Renal cortex interstitium (tissue), 15 donors: ENCODE data around the gene HGF. TPM values are rescaled to one million over a fixed set of nuclear protein-coding genes. Genes with fewer than 3 reads are reported as not detected.
A peak's percentile ranks its signal among the peaks of the same experiment; 100 is the strongest.
"Not testable (repeated sequence)": the region's sequence is repeated elsewhere in the genome, so short reads cannot be mapped to it uniquely, and the experiment has no call there.

Source experiments
- DNase-seq, 11 donors: peaks; one replicate each; pipeline ENCODE4 v3.0.0-alpha.2; 2013; ENCODE audit warnings: low read depth in 9 of 11, low spot score in 4 of 11; ENCODE audit errors: extremely low read depth in 1 of 11
- long read RNA-seq, 16 experiments: transcript quantifications; one replicate each; lab custom pipeline, GENCODE V29; 2026
- polyA plus RNA-seq, 3 donors: library from polyadenylated mRNA; unstranded; fragments of 120-200 nt; gene quantifications; one replicate each; pipeline ENCODE4 v1.2.1, GENCODE V29; 2013; ENCODE audit not compliant: insufficient read length in 3 of 3

The HGF gene
- 1 to 10 TPM; 1.8 to 3.1 (median 2.8) TPM for polyA plus RNA-seq
- long read RNA-seq, donor 1, partial matches to known transcripts, result 0 of 1 reads
- long read RNA-seq, donor 1, other reads (novel, unspliced or antisense), result 0 of 1 reads
- long read RNA-seq, donor 2, result 0 reads
- long read RNA-seq, donor 3, partial matches to known transcripts, result 0 of 1 reads
- long read RNA-seq, donor 3, other reads (novel, unspliced or antisense), result 0 of 1 reads
- long read RNA-seq, donor 4, result 0 reads
- long read RNA-seq, donor 5, result 0 reads
- long read RNA-seq, donor 6, partial matches to known transcripts, result 0 of 1 reads
- long read RNA-seq, donor 6, other reads (novel, unspliced or antisense), result 0 of 1 reads
- long read RNA-seq, donor 7, result 0 reads
- long read RNA-seq, donor 8, result 0 reads
- long read RNA-seq, donor 9, result 0 reads
- long read RNA-seq, donor 10, result 0 reads
- long read RNA-seq, donor 11, result 0 reads
- long read RNA-seq, donor 12, result 0 reads
- long read RNA-seq, donor 13, result 0 reads
- long read RNA-seq, donor 14, result 0 reads
- long read RNA-seq, donor 15, result 0 reads
- long read RNA-seq, donor 16, result 0 reads

DNA sequence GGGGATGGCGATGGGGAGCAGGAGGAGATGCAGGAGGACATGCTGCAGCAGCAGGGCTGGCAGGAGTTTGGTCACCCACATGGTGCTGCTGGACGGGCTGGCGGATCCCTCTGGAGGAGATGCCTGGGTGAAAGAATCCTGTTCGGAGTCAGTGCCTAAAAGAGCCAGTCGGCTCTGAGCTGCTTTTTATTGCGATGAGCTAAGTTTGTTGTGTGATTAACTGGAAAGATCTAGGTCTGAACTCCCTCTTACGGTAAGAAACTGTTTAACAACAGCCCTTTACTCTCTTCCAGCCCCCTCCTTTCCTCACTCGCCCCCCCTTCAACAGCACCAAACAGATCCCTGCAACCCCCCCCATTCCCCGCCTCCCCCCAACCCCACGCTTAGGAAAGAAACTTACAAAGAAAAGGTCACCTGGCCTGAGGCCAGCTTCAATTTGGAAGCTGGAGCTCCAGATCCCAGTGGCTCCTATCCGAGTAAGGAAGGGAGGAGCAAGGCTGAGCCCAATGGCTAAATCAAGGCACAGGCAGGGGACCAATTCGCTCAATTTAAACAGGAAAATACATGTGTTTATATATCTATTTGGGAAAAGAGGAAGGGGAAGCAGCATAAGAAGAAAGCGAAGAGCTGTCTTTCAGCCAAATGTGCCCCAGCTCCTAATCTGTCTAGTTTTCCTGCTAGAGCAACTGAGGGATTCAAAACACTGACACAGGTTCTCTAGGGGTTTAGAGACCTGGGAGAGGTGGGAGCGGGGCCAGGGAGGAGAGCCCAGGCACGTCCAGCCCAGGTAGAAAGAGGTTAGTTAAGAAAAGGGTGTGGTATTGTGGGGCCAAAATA, at the start of gene HGF:
TSS of gene HGF (minus strand) at position 157 of the 837 bp plus-strand sequence. CDS start at position 81, 76 bp downstream.
- DNase-seq, result peak in 9 of 11 donors; percentile 12 to 29 (median 22)

DNA sequence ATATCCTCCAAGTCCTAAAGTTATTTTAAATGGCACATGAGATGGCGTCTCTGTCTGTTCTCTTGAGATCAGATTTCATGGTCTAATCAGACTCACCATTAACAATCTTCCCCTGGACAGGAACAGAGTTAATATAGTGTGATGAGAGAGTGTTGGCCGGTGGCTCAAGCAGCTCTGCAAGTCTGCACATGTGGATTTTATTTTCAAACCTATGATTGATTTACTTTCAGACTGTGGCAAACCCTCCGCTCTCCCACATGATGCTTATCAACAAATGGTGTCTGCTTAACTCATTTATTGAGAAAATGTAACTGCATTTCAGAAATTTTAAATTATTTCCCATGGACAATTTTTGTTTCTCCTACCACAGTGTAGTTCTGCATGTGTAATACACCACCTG, 46.5 kb upstream of the HGF start:
- no peak for DNase-seq

DNA sequence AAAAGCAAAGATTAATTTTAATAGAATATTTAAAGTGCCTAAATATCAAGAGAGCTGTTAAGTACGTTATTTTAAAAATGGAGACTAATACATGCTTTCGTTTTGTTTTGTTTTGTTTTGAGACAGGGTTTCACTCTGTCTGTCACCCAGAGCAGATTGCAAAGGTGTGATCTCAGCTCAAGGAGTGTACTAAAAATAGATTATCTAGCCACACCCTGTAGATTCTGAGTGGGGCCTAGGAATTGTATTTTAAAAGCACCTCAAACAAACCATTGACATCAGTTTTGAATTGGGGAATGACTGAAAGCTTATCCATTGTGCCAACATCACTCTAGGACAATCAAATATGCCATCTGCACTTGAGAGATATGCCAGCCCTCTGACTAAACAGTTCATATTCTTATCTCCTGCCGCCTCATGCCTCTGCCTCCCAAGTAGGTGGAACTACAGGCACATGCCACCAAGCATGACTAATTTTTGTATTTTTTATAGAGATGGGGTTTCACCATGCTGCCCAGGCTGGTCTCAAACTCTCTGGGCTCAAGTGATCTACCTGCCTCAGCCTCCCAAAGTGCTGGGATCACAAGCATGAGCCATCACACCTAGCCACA, 43.1 kb upstream of the HGF start:
- not testable (repeated sequence) for DNase-seq

DNA sequence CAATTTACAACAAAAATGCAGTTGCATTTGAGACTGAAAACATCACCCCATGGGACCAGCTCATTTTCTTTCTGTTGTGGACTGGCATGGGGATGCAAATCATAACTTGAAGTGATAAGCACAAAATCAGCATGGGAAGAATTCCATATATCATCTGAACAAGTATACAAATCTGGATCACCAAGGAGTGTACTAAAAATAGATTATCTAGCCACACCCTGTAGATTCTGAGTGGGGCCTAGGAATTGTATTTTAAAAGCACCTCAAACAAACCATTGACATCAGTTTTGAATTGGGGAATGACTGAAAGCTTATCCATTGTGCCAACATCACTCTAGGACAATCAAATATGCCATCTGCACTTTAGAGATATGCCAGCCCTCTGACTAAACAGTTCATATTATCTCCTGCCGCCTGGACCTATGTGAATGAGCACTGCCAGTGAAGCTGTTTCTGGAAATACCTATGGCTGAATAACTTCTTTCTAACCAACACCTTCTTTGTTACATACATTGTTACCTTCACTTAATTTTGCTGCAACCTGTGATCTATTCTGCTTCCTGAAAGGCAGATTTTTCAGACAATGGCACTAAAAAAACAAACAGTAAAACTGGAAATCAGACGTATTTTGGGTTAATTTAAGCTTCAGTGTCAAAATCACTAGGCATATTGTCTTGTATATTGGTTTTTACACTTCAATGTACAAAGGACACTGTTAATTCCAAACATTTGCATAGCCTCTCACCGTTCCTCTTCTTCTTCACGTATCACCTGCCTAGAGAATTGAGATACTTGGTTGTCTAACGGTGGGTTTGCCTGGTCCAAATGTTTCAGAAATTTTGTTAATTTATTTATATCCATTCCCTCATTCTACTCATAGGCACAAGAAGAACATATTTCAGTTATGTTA, 42.4 kb upstream of the HGF start:
- no peak for DNase-seq

DNA sequence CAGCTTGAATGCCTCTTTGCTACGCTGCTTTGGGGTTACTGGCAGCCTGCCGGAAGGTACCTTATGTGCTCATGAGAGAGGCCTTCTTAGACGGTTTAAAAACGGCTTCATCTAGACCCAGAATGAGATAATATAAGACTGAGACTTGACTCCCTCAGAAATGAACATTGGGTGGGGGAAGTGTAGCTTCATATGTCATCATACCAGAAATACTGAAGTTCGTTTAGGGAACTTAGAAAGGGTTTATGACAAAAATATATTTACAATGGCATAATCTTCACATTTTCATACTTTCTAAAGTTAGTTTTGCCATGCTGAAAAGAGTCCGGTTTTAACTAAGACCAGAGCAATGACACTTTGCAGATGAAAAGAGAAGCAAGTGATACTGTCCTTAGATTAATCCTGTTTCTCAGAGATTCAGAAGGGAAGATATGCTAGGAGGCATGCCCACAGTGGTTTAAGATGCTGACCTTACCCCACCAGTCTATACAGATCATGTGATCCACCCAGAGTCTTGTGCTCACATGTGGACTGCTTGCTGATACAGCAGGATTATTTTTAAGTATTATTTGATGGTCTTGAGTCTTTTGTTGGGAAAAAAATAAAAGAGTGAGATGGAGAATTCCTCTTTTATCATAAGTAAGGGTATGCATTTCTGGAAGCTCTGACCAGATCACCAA, 40.8 kb upstream of the HGF start:
- no peak for DNase-seq

DNA sequence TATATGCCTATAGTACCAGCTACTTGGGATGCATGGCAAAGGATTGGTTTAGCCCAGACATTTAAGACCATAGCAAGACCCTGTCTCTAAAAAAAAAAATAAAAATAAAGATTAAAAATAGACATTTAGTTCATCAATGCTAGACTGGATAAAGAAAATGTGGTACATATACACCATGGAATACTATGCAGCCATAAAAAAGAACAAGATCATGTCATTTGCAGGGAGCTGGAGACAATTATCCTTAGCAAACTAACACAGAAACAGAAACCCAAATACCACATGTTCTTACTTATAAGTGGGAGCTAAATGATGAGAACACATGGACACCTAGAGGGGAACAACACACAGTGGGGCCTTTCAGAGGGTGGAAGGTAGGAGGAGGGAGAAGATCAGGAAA, 38.5 kb upstream of the HGF start:
- DNase-seq, result not testable (repeated sequence)

DNA sequence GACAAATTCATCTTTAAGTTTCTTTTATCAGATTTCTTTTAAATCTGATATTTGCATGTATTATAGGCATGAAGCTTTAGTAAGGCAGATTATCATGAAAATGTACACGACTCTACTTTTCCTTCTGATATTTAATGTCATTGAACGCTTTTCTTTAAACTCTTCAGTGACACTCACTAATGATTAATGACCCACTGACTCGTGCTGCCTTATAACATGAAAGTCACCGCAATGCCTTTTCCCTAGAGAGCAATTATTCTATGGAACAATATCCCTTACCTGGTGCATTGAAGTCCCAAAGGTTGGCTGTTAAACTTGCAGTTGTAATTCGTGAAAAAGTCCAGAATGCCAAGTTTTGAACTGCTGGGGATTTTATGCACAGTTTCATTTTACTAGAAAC, 33.4 kb upstream of the HGF start:
- DNase-seq, result no peak

DNA sequence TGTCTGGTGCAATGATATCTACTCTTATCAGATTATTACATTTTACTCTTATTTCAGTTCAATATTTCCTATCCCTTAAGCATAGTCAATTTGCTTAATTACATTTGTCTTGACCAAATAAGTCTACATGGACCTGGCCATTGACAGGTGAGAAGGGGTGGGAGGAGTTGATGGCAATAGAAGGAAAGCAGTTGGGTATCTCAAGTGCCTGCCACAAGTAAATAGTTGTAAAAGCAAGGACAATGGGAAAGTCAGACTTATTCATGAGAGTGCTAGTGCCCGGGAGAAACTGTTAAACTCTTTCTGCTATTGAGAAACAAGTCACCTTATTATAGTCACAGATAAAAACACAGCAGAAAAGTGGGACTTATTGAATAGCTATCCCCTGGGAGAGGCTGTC, 32.4 kb upstream of the HGF start:
- DNase-seq, result no peak

DNA sequence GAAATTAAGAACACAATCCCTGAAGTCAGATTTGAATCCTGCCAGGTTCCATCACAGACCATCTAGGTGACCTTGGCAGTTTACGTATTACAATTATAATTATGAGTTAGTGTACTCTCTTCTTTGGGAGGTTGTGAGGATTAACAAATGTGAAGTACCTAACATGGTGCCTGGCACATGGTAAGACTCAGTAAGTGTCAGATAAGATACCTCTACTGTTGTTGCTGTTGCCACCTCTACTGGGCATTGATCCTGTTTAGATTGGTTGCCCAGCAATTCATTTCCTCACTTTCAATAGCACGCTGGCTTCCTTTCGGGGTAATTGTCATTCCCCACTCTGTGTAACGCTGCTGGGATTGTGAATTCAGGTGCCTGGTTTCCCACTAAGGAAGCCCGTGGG, 31.7 kb upstream of the HGF start:
- DNase-seq, result no peak

DNA sequence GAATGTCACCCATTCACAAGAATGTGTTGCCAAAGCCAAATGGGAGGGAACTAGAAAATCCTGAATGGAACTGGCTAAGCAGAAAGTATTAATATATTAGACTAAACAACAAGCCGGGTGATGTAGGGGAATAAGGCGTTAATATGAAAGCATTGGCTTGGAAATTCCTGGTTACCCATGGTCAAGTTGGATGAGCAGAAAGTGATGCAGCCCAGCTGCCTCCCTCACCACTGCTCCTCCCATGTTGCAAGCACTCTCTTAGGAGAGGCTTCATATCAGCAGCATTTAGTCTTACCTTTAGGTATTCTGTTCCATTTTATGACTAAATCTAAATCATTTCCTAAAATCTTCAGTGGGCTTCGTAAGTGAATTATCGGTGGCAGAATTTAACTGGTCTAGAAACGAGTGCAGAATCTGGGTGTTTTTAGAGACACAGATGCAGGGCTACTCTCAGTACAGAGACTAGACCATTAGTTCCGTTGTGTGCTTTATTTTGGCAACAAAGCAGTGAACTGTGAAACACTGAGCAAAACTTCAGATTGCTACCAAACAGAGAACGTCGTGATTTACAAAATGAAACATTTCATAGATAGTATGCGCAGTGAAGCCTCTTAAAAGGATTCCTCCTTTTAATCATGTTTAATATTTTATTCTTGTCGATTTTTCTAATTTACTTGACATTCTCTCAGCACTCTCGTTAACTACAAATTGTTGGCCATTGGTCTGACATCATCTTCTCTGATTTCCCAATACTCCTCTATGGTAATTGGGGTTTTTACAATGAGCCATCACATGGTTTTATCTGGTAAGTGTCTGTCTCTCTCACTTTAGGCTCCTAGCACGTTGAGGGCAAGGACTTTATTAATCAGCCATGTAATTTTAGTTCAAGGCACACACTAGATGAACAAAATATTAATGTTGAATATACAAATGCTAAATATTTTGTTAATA, 22.0 kb upstream of the HGF start:
- DNase-seq, result no peak

DNA sequence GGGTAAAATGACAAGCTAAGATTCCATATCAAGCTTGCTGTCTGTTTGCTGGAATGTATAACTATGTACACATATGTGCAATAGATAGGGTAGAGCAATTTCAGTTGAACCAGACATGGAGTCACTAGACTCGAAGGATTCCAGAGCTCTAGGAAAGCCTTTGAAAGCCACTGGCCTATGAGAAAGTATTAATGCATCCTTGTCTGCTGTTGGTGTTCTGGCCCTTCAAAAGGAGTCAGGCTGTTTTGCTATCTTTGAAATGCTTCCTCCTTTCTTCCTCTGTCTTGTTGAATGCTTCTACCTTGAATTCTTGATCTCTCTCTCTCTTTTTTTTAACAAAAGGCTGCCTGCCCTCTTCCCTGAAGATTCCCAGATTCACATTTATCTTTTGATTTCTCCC, 20.8 kb upstream of the HGF start:
- no peak for DNase-seq

DNA sequence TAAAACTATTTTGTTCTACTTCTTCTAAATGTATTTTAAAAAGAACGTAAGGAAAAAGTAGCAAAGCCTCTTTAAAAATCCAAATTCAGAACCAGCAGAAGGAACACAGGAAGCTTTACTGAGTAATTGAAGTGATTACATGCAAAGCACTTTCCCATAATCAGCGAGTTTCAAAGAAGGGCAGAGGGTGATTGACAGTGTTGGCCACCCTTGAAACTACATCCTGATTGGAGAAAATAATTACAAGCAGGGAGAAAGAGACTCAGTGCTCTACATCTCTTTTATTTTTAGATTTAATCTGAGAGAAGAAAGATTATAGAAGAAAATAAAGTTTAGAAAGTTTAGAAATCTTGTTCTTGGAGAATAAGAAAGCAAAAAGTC, 20.3 kb upstream of the HGF start:
- DNase-seq, result no peak

DNA sequence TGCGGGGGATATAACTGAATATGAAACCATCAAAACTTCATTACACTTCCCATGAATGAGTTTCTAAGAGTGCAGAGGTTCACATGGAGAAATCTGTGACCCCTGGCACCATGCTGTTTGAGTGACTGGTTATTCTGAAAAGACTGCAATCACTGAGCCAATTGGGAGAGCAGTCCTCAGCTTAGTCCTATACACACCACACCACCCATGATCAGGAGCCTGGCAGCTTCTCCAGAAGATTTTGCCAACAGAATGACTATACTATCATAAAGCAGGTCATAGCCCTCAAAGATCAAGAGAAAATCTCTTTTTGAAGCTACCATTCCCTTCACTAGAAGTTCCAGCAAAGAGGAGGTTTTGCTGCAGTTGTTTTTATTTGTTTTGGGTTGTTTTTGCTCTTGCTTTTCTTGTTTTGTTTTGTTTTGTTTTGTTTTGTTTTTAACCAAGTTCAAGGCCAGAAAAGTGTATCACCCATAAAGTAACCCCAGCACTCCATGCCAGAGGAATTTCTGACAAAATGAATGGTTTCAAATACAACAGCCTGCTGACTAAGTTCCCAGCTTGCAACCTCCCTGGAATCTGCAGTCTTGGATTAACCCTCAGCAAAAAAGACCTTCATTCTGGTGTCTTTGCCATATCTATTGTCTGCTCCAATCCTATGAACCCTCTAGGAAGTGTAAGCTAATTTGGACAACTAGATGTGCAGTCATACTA, 19.7 kb upstream of the HGF start:
- DNase-seq, result no peak

DNA sequence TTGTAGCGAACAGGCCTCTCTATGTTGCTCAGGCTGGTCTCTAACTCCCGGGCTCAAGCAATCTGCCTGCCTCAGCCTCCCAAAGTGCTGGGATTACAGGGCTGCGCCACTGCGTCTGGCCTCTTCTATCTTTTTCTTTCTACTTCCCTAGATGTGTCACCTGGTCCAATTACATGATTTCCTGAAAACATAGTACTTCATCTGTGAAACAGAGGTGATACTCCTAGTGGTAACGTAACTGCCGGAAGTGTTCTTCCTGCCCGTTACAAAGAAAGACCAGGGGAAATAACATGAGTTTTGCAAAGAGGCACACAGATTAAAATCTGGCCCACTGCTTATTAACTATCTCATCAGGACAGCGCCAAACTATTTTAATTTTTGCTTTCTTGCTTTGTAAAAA, 18.4 kb upstream of the HGF start:
- no peak for DNase-seq

DNA sequence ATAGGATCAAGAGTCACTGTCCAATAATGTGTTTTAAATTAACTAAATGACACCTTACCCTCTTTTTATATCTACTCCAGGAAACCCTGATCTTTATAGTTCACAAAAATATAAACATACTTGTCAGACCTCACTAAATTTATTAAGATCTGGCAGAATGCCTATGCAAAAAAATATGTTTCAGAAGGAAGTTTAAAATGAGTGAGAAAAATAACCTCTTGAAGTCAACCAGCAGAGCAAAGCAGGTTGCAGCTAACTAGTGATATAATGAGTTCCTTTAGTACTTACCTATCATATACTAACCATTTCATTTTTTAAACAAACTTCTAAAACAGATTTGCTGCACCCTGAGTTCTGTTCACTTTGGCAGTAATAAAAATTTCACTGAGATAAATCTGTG, 14.0 kb upstream of the HGF start:
- no peak for DNase-seq

DNA sequence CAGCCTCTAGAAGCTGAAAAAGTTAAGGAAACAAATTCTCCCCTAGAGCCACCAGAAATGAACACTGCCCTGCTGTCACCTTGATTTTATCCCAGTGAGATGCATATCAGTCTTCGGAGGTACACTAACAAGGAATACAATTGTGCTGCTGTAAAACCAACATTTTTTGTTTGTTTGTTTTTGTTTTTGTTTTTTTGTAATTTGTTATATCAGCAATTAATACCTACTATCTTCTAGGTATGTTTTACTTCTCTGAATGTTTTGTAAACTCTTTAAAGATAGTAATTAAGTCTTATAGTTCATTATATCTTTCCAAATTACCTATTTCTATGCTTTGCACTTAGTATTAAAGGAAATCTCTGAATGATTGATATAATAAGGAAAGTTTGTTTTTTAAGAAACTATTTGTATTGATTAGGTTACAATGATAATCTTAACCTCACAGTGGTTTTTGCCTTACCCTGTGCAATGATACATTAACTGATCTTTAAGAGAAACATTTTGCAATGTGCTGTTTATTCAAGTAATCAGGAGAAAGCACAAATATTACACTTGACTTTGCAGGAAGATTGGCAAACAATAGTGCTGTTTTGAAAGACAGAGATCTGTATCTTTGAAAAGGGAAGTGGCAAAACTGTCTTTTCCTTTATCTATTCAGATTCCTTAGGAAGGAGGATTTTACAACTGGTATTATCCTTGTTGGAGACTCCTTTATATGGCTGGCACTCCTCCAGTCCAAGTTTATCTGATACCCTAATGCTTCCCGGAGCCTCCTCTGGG, 11.3 kb upstream of the HGF start:
- no peak for DNase-seq
